NT2/D1 (cell line): ENCODE measurements around the gene CD302.

Experiments
- SUZ12 ChIP-seq: IDR thresholded peaks from 2 replicates; pipeline ENCODE4 v1.6.1; 2011; ENCODE audit not compliant: insufficient read length, insufficient read depth; ENCODE audit errors: extremely low read depth
- YY1 ChIP-seq: IDR thresholded peaks from 2 replicates; pipeline ENCODE4 v1.6.1; 2011; ENCODE audit not compliant: insufficient read length, insufficient read depth

DNA sequence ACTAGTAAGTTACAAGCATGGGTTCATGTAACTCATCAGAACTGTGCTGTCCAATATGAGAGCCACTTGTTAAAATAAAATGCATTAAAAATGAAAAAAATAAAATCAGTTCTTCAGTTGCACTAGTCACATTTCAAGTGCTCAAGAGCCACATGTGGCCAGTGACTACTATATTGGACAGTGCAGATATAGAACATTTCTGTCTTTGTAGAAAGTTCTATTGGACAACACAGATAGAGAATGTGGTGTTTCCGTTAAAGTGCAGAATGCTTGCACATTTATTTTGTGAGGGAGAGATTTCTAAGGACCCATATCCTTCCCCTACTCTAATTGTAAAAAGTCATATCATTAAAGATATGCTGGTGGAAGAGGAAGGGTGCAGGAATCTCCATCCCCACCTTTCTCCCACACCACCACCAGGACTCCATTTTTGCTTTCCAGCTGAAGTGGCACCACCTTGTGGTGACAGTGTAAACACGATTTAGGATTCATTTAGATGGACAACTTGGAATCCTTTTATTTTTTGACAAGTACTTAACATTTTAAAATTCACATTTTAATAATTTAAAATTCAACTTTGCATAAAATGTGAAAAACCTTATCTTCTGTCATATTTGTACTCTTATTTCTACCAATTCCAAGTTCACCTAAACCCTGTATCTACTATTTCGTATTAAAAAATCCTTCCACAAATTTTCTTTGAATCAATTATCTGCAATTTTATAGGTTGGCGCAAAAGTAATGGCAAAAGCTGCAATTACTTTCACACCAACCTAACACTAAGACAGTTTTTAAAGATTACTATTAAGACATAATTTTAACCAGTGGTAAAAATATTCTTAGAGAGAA is 9.4 kb upstream of the CD302 start:
- TF ChIP-seq SUZ12 (no peak), YY1 (no peak)
